WERI-Rb-1 (cell line): ENCODE measurements around the gene SV2C.

ENCODE experiments used
- DNase-seq: peaks from one replicate; pipeline ENCODE4 v3.0.0-alpha.2; 2020
- H3K27ac ChIP-seq: fragments of 250-450 bp; sonication (Bioruptor Pico); 2 replicates; pipeline ENCODE4 v1.5.1; 2020; ENCODE audit warnings: mild to moderate bottlenecking, moderate library complexity
- H3K27me3 ChIP-seq: fragments of 250-450 bp; sonication (Bioruptor Pico); 2 replicates; pipeline ENCODE4 v1.5.1; 2021; ENCODE audit warnings: mild to moderate bottlenecking, low read depth, moderate library complexity; ENCODE audit not compliant: insufficient read depth, severe bottlenecking
- H3K36me3 ChIP-seq: fragments of 250-450 bp; sonication (Bioruptor Pico); 2 replicates; pipeline ENCODE4 v1.5.1; 2020; ENCODE audit warnings: mild to moderate bottlenecking, moderate library complexity
- H3K4me3 ChIP-seq: 2 replicates; pipeline ENCODE4 v1.5.1; 2011; ENCODE audit warnings: low read depth, mild to moderate bottlenecking, control low read depth, low read length
- H3K9me3 ChIP-seq: fragments of 250-450 bp; sonication (Bioruptor Pico); 2 replicates; pipeline ENCODE4 v1.5.1; 2021; ENCODE audit warnings: mild to moderate bottlenecking, moderate library complexity; ENCODE audit not compliant: severe bottlenecking
- CTCF ChIP-seq: IDR thresholded peaks from 2 replicates; pipeline ENCODE4 v1.5.1; 2011; ENCODE audit warnings: low read depth, mild to moderate bottlenecking, control low read depth, inconsistent platforms, low read length

Gene SV2C

GRCh38 chr5:76325326-76325725, 242.1 kb downstream of the SV2C start:
- H3K4me3 ChIP-seq: no peak overlapping the region
- H3K36me3 ChIP-seq: no peaks in the 10 kb centered on the region
- H3K9me3 ChIP-seq: peaks cover 6% of the 10 kb centered on the region
- no peak for DNase-seq
- H3K27me3 ChIP-seq: no peaks in the 10 kb centered on the region
- H3K27ac ChIP-seq: no peak overlapping the region
- no peak for TF ChIP-seq CTCF

- H3K4me3 ChIP-seq: no peak overlapping the region
- TF ChIP-seq CTCF: no peak
Measured at GRCh38 chr5:76325876-76326491, 242.8 kb downstream of the SV2C start.

GRCh38 chr5:76326577-76327302, 243.6 kb downstream of the SV2C start:
- no peak for TF ChIP-seq CTCF
- no peaks in the 10 kb centered on the region for H3K27me3 ChIP-seq
- H3K27ac ChIP-seq: peak overlapping the region; percentile 26
- H3K4me3 ChIP-seq: 0 out of 2 replicates have a peak overlapping the region, but pooled peaks have one; percentile 8
- H3K9me3 ChIP-seq: peaks cover 6% of the 10 kb centered on the region
- DNase-seq: peak; percentile 65
- H3K36me3 ChIP-seq: no peaks in the 10 kb centered on the region

More at GRCh38 chr5:76325876-76326491, 242.8 kb downstream of the SV2C start:
- Histone ChIP-seq H3K27me3 (no peaks in the 10 kb centered on the region), H3K36me3 (no peaks in the 10 kb centered on the region), H3K9me3 (peaks cover 6% of the 10 kb centered on the region), H3K27ac (no peak overlapping the region; the same call in 1 of the 2 replicates)
- no peak for DNase-seq

GRCh38 chr5:76329346-76329745, 246.2 kb downstream of the SV2C start:
- H3K4me3 ChIP-seq: no peak overlapping the region
- H3K27ac ChIP-seq: no peak overlapping the region
- DNase-seq: no peak
- no peaks in the 10 kb centered on the region for H3K9me3 ChIP-seq
- H3K36me3 ChIP-seq: no peaks in the 10 kb centered on the region
- no peak for TF ChIP-seq CTCF
- H3K27me3 ChIP-seq: no peaks in the 10 kb centered on the region

- TF ChIP-seq CTCF: no peak
- H3K27ac ChIP-seq: no peak overlapping the region
- no peaks in the 10 kb centered on the region for H3K36me3 ChIP-seq
- peaks cover 2% of the 10 kb centered on the region for H3K9me3 ChIP-seq
- no peak overlapping the region for H3K4me3 ChIP-seq
- DNase-seq: no peak
- H3K27me3 ChIP-seq: no peaks in the 10 kb centered on the region
Measured at GRCh38 chr5:76331126-76331525, 247.9 kb downstream of the SV2C start.
